ENCODE results near the gene CLCNKA. TPM values are rescaled to one million over a fixed set of nuclear protein-coding genes. Genes with fewer than 3 reads are reported as not detected.
"Not testable (repeated sequence)": the region's sequence is repeated elsewhere in the genome, so short reads cannot be mapped to it uniquely, and the experiment has no call there.

The CLCNKA gene
- total RNA-seq, 5 donors from 2014 or later (not counting 1 experiment from before 2014, with no cell fraction given): not detected

- no peaks in the 10 kb centered on the region for H3K36me3 ChIP-seq (ENCODE audit: control insufficient read depth in 2 of 2, extremely low read depth in 1 of 2, insufficient read depth in 1 of 2, low read length in 1 of 2)
- no peak overlapping the region for H3K27ac ChIP-seq (ENCODE audit: low read length)
- peak in 23 of 35 experiments; percentile 10 to 49 (median 24) for DNase-seq
- H3K9me3 ChIP-seq: no peaks in the 10 kb centered on the region
- Mint-ChIP-seq H3K9me3 (no peaks in the 10 kb centered on the region), H3K27ac (no peak overlapping the region), H3K36me3 (no peaks in the 10 kb centered on the region), H3K27me3 (peaks cover 15 to 25% of the 10 kb centered on the region in 2 donors), H3K4me1 (peaks cover 2 to 5% (median 2%) of the 10 kb centered on the region in 3 donors), H3K4me3 (no peak overlapping the region)
- H3K27me3 ChIP-seq (replicated peaks in 1 of 2; ENCODE audit: control insufficient read depth in 2 of 2, extremely low read depth in 1 of 2, insufficient read depth in 2 of 2, low read length in 1 of 2): peaks cover 0 to 54% of the 10 kb centered on the region in 2 experiments
- WGBS (ENCODE audit: insufficient coverage): 67% methylated on average over 15 of the region's 18 CpGs
- no peak overlapping the region for H3K4me3 ChIP-seq (ENCODE audit: control insufficient read depth in 1 of 2, extremely low read depth in 1 of 2, low read length in 1 of 2)
- peaks cover 0 to under 1% of the 10 kb centered on the region in 2 experiments for H3K4me1 ChIP-seq (ENCODE audit: control insufficient read depth in 1 of 2, extremely low read depth in 1 of 2, insufficient read depth in 2 of 2, low read length in 2 of 2)
- ChIA-PET CTCF (interaction anchor here in 1 of 2 donors (0.7 to 0.8 kb wide), 2 partner anchors 141 to 362 kb away, joined by 3 to 6 read pairs; no protein-coding TSS in a partner anchor), POLR2A (no interaction called here)
- ATAC-seq (replicated peaks in 1 of 4): peak; percentile 46 to 55 (median 50)
Measured at GRCh38 chr1:16032388-16033102, 10.7 kb downstream of the CLCNKA start.

GRCh38 chr1:16033103-16033632 is 11.3 kb downstream of the CLCNKA start:
- DNase-seq; H3K36me3 Mint-ChIP-seq; H3K4me3 Mint-ChIP-seq; POLR2A ChIA-PET; H3K4me1 Mint-ChIP-seq; H3K4me1 ChIP-seq (ENCODE audit: control insufficient read depth in 1 of 2, extremely low read depth in 1 of 2, insufficient read depth in 2 of 2, low read length in 2 of 2); H3K9me3 ChIP-seq; H3K27ac Mint-ChIP-seq; H3K27ac ChIP-seq (ENCODE audit: low read length); ATAC-seq (replicated peaks in 1 of 4); H3K9me3 Mint-ChIP-seq; H3K36me3 ChIP-seq (ENCODE audit: control insufficient read depth in 2 of 2, extremely low read depth in 1 of 2, insufficient read depth in 1 of 2, low read length in 1 of 2); H3K4me3 ChIP-seq (ENCODE audit: control insufficient read depth in 1 of 2, extremely low read depth in 1 of 2, low read length in 1 of 2): not testable (repeated sequence)
- peaks cover 14 to 20% of the 10 kb centered on the region in 2 donors for H3K27me3 Mint-ChIP-seq
- peaks cover 0 to 50% of the 10 kb centered on the region in 2 experiments for H3K27me3 ChIP-seq (replicated peaks in 1 of 2; ENCODE audit: control insufficient read depth in 2 of 2, extremely low read depth in 1 of 2, insufficient read depth in 2 of 2, low read length in 1 of 2)
- WGBS (ENCODE audit: insufficient coverage): no CpG with 5 or more reads among the region's 7 CpGs
- CTCF ChIA-PET: interaction anchor here in 1 of 2 donors (0.7 to 0.8 kb wide), 2 partner anchors 141 to 363 kb away, joined by 3 to 6 read pairs; no protein-coding TSS in a partner anchor

GRCh38 chr1:16036461-16036860 is 14.6 kb downstream of the CLCNKA start:
- H3K27ac Mint-ChIP-seq; H3K36me3 Mint-ChIP-seq; H3K9me3 Mint-ChIP-seq; H3K27me3 Mint-ChIP-seq; H3K36me3 ChIP-seq (ENCODE audit: control insufficient read depth in 2 of 2, extremely low read depth in 1 of 2, insufficient read depth in 1 of 2, low read length in 1 of 2); H3K4me1 ChIP-seq (ENCODE audit: control insufficient read depth in 1 of 2, extremely low read depth in 1 of 2, insufficient read depth in 2 of 2, low read length in 2 of 2); H3K4me3 Mint-ChIP-seq; H3K27ac ChIP-seq (ENCODE audit: low read length); CTCF ChIA-PET; H3K4me1 Mint-ChIP-seq; H3K9me3 ChIP-seq; H3K4me3 ChIP-seq (ENCODE audit: control insufficient read depth in 1 of 2, extremely low read depth in 1 of 2, low read length in 1 of 2); DNase-seq; POLR2A ChIA-PET; ATAC-seq (replicated peaks in 1 of 4): not testable (repeated sequence)
- H3K27me3 ChIP-seq (replicated peaks in 1 of 2; ENCODE audit: control insufficient read depth in 2 of 2, extremely low read depth in 1 of 2, insufficient read depth in 2 of 2, low read length in 1 of 2): peaks cover 0 to 17% of the 10 kb centered on the region in 2 experiments
- 81% methylated on average over 6 of the region's 11 CpGs for WGBS (ENCODE audit: insufficient coverage)

- Histone ChIP-seq H3K27me3 (replicated peaks in 1 of 2; ENCODE audit: control insufficient read depth in 2 of 2, extremely low read depth in 1 of 2, insufficient read depth in 2 of 2, low read length in 1 of 2) (peaks cover 0 to 9% of the 10 kb centered on the region in 2 experiments), H3K36me3 (ENCODE audit: control insufficient read depth in 2 of 2, extremely low read depth in 1 of 2, insufficient read depth in 1 of 2, low read length in 1 of 2) (no peaks in the 10 kb centered on the region), H3K9me3 (no peaks in the 10 kb centered on the region), H3K4me3 (ENCODE audit: control insufficient read depth in 1 of 2, extremely low read depth in 1 of 2, low read length in 1 of 2) (no peak overlapping the region), H3K27ac (ENCODE audit: low read length) (no peak overlapping the region), H3K4me1 (ENCODE audit: control insufficient read depth in 1 of 2, extremely low read depth in 1 of 2, insufficient read depth in 2 of 2, low read length in 2 of 2) (no peaks in the 10 kb centered on the region)
- DNase-seq: no peak
- Mint-ChIP-seq H3K4me1 (no peaks in the 10 kb centered on the region), H3K27ac (no peak overlapping the region), H3K4me3 (no peak overlapping the region), H3K9me3 (no peaks in the 10 kb centered on the region), H3K27me3 (peaks cover 2 to 6% of the 10 kb centered on the region in 2 donors), H3K36me3 (no peaks in the 10 kb centered on the region)
- POLR2A ChIA-PET: no interaction called here
- 100% methylated on average over 4 of the region's 4 CpGs for WGBS (ENCODE audit: insufficient coverage)
- ATAC-seq (replicated peaks in 1 of 4): no peak
- CTCF ChIA-PET: no interaction called here
Measured at GRCh38 chr1:16038620-16038912, 16.7 kb downstream of the CLCNKA start.

- ATAC-seq (replicated peaks in 1 of 4); H3K27ac ChIP-seq (ENCODE audit: low read length); H3K27me3 Mint-ChIP-seq; H3K36me3 Mint-ChIP-seq; H3K9me3 Mint-ChIP-seq; H3K36me3 ChIP-seq (ENCODE audit: control insufficient read depth in 2 of 2, extremely low read depth in 1 of 2, insufficient read depth in 1 of 2, low read length in 1 of 2); H3K4me3 ChIP-seq (ENCODE audit: control insufficient read depth in 1 of 2, extremely low read depth in 1 of 2, low read length in 1 of 2); H3K4me1 ChIP-seq (ENCODE audit: control insufficient read depth in 1 of 2, extremely low read depth in 1 of 2, insufficient read depth in 2 of 2, low read length in 2 of 2); H3K4me1 Mint-ChIP-seq; DNase-seq; H3K27ac Mint-ChIP-seq; POLR2A ChIA-PET; H3K4me3 Mint-ChIP-seq; H3K27me3 ChIP-seq (replicated peaks in 1 of 2; ENCODE audit: control insufficient read depth in 2 of 2, extremely low read depth in 1 of 2, insufficient read depth in 2 of 2, low read length in 1 of 2); H3K9me3 ChIP-seq; CTCF ChIA-PET: not testable (repeated sequence)
- 67% methylated on average over 1 of the region's 8 CpGs for WGBS (ENCODE audit: insufficient coverage)
Measured at GRCh38 chr1:16039871-16040270, 18.0 kb downstream of the CLCNKA start.

- POLR2A ChIA-PET: no interaction called here
- no peaks in the 10 kb centered on the region for H3K9me3 Mint-ChIP-seq
Measured at GRCh38 chr1:16041200-16041599, 19.4 kb downstream of the CLCNKA start.

More at GRCh38 chr1:16041200-16041599, 19.4 kb downstream of the CLCNKA start:
- Histone ChIP-seq H3K9me3 (no peaks in the 10 kb centered on the region), H3K4me3 (ENCODE audit: control insufficient read depth in 1 of 2, extremely low read depth in 1 of 2, low read length in 1 of 2) (no peak overlapping the region), H3K27ac (ENCODE audit: low read length) (no peak overlapping the region), H3K36me3 (ENCODE audit: control insufficient read depth in 2 of 2, extremely low read depth in 1 of 2, insufficient read depth in 1 of 2, low read length in 1 of 2) (no peaks in the 10 kb centered on the region), H3K27me3 (replicated peaks in 1 of 2; ENCODE audit: control insufficient read depth in 2 of 2, extremely low read depth in 1 of 2, insufficient read depth in 2 of 2, low read length in 1 of 2) (peaks cover 0 to 7% of the 10 kb centered on the region in 2 experiments), H3K4me1 (ENCODE audit: control insufficient read depth in 1 of 2, extremely low read depth in 1 of 2, insufficient read depth in 2 of 2, low read length in 2 of 2) (no peaks in the 10 kb centered on the region)
- no peaks in the 10 kb centered on the region for H3K36me3 Mint-ChIP-seq
- DNase-seq (no peak), ATAC-seq (replicated peaks in 1 of 4) (no peak)
- H3K4me1 Mint-ChIP-seq: no peaks in the 10 kb centered on the region
- WGBS (ENCODE audit: insufficient coverage): 62% methylated on average over 8 of the region's 8 CpGs
- H3K27me3 Mint-ChIP-seq: peaks cover 2 to 3% of the 10 kb centered on the region in 2 donors
- CTCF ChIA-PET: no interaction called here
- H3K4me3 Mint-ChIP-seq: no peak overlapping the region
- no peak overlapping the region for H3K27ac Mint-ChIP-seq
